GM19467 (cell line): ENCODE data around the gene EPHA1.
"Not testable (repeated sequence)": the region's sequence is repeated elsewhere in the genome, so short reads cannot be mapped to it uniquely, and the experiment has no call there.

ENCODE experiments used
- ATAC-seq: cut with Tn5 transposase; IDR thresholded peaks from one replicate; pipeline ENCODE4 v1.9.1; 2021; ENCODE audit warnings: mild to moderate bottlenecking, moderate library complexity; ENCODE audit not compliant: unreplicated experiment

The EPHA1 gene

DNA sequence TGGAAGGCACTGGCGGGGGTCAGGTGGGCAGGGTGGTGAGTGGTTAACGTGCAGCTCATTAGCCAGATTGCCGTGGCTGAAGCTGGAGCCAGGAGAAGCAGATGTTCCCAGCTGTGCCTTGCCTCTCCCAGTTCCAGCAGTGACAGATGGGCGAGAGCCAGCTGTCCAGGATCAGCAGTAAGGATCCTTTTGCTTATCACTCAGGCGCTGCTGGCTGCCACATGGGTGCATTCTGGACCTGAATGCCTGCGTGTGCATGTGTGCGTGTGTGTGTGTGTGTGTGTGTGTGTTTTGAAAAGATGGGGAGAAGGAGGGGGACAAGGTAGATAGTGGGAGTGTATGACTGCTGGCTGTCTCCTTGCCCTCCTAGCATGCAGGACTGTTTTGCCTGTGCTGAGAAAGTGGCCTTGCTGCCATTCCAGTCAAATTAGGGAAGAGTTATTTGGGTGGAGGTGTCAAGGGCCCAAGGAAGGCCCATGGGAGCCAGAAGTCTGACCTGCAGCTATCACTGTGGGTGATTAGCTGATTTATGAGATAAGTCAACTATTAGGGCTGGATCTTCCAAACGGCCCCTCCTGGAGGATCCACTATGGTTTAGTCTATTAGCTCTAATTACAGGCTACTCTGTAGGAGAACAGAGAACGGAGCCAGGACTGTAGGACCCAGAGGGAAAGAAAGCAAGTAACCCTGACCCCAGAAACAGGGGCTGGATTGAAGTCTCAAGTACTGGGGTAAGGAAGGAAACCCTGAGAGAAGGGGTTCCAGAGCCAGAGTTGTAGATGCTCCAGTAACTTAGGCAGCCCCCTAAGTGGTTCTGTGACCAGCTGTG lies 3.3 kb downstream of the EPHA1 start:
- no peak for ATAC-seq

DNA sequence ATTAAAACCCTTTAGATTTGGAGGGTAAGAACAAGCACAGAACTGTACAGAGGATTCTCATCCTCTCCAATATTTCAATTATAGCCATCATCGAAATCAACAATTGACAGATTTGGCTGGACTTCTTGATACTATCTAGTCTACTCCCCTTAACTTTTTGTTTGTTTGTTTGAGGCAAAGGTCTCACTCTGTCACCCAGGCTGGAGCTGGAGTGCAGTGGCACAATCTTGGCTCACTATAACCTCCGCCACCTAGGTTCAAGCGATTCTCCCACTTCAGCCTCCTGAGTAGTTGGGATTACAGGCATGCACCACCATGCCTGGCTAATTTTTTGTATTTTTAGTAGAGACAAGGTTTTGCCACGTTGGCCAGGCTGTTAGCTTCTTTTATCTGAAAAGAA lies 6.4 kb downstream of the EPHA1 start:
- ATAC-seq = not testable (repeated sequence)

DNA sequence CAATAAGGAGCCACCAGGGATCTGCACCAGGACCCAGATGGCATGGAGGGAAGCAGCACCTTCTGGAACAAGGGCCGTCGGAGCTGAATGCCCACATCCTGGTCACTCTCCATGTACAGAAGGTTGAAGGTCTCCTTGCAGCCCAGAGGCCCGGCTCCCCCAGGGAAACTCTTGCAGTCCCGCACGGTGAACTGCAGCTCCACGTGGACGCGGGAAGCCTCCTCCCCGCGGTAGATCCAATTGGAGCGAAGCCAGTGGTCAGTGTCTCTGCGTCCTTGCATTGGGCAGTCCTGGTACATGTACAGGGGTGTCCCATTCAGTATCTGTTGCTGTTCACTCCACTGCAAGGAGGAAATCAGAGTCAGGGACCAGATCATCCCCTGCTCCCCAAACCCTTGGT lies 7.4 kb downstream of the EPHA1 start:
- no peak for ATAC-seq

DNA sequence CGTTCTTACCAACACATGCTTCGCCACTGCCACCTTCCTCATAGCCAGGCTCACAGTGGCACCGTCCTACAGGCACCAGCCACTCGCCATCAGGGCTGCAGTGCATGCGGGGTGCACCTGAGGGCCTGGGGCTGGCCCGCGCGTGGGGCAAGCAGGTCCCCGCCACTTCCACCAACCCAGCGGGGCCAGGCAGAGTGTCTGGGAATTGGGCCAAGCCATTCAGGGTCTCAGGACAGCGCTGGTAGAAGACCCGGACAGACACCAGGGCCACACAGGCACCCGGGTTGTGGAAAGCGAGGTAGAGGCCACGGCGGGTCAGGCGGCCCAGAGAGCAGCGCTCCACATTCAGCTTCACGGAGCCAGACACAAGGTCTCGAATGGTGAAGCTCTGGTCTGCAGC lies 9.0 kb downstream of the EPHA1 start:
- ATAC-seq = no peak

DNA sequence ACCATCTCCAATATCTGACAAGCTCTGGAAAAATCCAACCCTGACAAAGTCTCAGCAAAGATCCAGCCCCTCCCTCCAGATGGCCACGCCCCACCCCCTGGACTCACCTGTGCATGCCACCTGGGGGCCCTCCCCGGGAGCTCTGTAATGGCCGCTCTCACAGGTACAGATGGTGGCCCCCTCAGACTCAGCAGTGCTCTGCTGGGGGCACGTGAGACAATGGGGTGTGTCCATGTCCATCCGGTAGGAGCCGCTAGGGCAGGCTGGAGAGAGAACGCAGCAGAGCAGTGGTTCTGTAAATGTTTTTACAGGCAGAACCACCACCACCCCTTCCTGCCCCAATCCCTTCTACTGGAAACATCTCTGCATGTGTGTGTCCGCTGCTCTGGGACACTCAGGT lies 9.5 kb downstream of the EPHA1 start:
- ATAC-seq = no peak

DNA sequence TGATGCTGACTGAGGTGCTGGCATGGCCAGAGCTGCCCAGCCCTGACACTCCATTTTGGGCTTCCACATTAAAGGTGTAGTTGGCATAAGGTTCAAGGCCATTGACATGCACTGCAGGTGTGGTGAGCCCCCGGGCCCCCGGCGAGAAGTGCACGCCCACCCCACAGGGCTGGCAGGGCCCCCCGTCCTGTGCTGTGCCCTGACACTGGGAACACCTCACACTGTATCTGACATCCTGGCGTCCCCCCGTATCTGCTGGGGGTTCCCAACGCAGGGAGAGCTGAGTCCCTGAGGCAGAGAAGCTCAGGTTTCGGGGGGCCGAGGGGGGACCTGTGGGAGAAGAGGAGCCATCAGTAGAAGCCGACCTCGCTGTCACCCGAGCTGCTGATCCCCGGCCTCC lies 10.0 kb downstream of the EPHA1 start:
- no peak for ATAC-seq

DNA sequence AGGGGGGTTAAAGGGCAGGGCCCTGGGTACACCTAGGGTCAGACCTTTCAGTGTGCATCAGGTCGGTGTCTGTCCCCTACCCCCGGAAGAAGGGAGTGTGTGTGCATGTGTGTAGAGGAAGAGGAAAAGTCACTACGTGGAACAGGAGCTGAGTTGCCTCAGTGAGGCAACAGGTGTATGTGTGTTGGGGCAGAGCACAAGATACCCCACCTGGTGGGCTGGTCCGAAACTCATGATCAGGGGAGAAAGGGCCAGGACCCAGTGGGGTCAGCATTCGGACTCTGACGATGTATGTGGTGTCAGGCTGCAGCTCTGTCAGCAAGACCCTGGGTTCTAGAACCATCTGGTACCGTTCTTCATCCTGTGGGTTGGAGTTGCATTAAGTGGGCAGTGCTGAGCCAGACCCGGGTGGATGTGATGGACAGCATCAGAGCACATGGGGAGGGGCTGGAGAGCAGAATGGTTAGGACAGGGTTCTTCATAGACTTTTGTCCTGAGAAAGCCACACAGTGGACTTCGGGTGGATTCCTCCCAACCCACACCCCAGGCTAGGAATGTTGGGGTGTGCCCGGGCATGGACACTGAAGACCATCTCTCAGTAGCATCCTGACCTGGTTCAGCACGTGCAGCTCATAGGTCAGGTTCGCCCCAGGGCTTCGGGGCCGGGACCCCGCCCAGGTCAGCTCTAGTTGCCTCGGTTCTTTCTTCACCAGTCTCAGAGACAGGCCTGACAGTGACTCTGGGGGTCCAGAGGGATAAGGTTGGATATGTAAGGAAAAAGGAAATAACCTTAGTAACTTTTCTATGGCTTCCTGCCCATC lies 10.7 kb downstream of the EPHA1 start:
- no peak for ATAC-seq

DNA sequence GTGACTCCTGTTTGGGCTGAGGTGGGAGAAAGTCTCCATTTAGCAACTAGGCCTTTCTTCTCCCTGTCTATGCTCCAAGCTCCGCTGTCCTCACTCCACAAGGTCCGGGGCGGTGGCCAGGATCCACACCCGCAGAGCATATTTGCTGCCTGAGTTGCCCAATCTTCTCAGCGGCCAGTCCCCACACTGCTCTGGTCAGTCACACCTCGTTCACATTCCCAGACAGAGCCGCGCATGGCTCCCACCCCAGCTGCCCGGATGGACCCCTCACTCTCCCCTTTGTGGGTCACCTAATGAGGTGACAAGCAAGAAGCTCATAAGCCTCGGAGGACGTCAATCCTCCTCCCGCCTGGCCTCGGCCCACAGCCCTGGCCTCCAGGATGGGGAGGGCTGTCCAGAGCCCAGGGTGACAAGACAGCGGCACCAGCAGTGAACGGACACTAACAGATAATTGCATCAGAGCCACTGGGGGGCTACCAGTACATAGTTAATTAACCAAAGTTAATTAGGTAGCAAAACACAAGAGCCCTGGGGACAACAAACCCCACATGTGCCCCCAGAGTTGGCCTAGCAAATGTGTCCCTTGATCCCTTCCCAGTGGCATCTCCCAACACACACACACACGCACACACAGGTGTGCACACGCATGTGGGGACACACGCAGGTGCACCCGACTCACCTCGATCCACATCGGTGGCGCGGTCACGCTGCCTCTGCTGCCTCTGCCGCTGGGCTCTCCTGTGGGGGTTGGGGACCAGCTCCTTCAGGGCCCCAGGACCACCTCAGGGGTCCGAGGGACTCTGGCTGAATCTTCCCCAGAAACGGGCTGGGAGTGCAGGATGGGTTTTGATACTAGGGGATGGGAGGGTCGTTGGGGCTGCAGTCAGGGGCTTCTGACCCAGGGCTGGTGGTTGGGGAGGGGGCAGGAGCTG lies 11.8 kb downstream of the EPHA1 start:
- ATAC-seq = no peak

DNA sequence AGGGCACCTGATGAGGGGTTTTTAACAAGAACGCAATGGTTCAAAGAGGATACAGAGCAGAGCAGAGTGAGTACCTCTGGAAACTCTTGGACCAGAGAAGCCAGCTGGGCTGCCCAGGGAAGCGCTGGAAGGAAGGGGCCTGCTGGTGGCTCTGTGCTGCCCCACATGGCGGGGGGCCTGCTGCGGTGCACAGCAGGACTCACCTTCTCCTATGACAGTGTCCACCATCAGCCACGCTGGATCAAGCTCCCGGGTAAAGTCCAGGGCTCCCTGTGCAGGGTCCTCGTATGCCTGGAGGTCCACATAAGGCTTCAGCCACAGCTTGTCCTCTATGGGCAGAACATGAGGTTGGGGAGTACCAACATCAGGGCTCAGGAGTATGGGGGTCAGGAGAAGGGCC lies 12.5 kb downstream of the EPHA1 start:
- ATAC-seq = no peak

DNA sequence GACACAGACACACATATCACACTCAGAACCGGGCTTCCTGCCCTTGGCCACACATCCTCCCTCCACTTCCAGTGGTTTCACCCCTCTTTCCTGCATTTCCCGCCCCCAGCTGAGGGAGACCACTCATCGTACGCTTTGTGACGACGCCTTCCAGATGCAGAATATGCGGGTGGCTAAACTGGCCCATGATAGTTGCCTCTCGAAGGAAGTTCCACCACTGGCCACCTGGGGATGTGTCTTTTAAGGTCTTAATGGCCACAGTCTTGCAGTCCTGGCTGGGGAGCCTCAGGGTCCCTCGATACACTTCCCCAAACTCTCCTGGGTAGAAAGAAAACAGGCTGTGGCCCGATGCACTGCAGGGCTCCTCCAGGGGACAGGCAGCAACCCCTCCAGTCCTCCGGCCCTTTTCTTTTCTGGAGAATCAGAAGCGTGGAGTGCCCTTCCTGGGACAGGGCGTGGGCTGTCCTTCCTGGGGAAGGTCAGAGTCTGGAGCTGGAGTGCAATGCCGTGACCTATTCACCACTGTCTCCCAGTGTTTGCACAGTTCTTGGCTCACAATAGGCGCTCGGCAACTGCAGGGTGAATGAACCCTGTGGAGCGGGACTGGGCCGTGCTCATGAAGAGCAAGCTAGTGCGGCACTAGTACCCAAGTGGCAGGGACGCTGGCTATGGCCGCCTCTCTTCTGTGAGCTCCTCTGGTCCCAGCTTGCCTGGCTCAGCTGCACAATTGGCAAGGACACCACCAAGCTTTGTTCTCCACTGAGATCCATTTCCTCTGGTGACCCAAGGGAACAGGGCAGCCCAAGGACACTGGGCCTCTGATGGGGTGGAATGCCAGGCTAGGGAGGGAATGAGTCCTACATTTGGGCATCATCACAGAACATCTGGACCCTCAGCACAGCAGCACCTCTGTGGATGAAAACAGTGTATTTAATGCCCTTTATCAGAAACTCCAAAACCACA lies 13.2 kb downstream of the EPHA1 start:
- no peak for ATAC-seq

DNA sequence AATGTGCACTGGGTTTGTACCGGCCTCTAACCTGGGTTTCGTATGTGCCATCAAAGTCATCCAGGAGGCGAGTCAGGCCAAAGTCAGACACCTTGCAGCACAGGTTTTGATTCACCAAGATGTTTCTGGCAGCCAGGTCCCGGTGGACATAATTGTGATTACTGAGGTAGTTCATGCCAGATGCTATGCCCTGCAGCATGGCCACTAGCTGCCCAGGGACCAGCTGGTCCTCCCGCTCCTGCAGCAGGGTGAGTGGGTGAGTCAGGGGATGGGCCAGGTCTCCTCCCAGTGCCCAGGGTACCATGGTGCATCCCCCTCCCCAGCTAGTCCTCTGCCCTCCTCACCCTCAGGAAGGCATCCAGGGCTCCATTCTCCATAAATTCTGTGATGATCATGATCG lies 13.9 kb downstream of the EPHA1 start:
- no peak for ATAC-seq

DNA sequence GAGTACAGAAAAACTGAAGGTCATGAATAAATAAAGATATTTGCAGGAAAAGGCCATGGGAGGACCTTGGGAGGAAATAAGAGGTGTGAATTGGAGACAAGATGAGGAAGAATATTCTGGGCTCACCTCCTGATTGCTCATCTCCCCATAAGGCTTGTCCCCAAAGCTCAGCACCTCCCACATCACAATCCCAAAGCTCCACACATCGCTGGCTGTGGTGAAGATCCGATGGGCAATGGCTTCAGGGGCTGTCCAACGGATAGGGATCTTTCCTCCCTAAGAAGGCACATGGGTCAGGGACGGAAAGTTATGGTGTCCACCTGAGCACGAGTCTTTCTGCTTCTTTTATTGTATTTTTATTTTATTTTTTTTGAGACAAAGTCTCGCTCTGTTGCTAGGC lies 14.6 kb downstream of the EPHA1 start:
- no peak for ATAC-seq

DNA sequence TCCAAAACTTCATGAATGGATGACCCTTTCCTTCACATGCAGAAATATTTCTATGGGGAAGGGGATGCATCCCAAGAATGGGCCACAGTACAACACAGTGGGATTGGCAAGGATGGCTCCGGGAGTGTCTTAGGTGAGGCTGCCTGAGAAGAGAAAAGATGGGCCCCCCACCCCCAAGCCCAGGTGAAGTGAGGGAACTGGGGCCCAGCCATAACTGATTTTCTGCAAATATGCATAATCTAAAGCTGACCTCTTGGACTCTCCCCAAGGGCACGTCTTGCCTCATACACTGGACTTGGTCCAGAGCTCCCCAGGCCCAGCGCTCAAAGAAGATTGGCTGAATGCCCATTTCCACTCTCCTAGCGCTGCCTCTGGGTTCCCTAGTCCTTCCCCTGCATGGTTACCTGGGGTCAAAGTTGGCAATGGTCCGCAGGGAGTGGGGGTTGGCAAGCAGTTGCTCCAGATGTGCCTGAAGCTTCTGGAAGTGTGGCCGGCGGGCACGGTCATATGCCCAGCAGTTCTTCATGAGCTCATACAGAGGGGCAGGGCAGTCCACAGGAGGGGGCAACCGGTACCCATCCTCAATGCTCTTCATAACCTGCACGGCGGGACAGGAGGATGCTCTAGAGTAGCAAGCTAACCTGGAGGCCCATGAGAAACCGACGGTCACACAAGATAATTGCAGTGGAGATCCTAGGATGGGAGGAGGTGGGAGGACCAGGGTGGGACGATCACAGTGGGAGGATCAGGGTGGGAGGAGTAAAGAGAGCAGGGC lies 15.2 kb downstream of the EPHA1 start:
- no peak for ATAC-seq

DNA sequence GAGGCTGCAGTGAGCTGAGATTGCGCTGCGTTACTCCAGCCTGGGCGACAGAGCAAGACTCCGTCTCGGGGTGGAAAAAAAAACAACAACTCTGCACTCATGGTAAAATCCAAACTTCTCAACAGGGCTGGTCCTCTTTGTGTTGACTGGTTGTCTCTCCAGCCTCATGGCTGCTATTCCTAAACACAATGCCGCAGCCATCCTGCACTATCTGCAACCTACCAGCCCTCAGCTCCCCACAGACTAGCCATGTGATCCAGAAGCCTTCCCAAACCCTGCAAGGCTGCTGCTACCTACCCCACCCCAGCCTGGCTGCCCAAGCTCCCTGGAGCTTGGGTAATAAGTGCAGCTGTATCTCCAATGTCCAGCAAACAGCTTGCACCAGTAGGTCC lies 15.8 kb downstream of the EPHA1 start:
- no peak for ATAC-seq

DNA sequence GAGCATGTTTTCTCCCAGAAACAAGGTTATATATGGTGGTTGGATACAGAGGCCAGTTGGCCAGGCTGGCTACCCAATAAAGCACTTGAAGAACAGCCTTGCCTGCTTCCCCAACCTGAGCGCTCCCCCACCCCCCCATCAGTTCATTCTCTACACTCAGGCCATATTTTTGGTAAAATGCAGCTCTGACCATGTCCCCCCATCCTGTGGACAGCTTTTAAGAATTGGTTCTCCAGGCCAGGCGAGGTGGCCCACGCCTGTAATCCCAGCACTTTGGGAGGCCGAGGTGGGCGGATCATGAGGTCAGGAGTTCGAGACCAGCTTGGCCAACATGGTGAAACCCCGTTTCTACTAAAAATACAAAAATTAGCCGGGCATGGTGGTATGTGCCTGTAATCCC lies 16.2 kb downstream of the EPHA1 start:
- ATAC-seq = not testable (repeated sequence)

DNA sequence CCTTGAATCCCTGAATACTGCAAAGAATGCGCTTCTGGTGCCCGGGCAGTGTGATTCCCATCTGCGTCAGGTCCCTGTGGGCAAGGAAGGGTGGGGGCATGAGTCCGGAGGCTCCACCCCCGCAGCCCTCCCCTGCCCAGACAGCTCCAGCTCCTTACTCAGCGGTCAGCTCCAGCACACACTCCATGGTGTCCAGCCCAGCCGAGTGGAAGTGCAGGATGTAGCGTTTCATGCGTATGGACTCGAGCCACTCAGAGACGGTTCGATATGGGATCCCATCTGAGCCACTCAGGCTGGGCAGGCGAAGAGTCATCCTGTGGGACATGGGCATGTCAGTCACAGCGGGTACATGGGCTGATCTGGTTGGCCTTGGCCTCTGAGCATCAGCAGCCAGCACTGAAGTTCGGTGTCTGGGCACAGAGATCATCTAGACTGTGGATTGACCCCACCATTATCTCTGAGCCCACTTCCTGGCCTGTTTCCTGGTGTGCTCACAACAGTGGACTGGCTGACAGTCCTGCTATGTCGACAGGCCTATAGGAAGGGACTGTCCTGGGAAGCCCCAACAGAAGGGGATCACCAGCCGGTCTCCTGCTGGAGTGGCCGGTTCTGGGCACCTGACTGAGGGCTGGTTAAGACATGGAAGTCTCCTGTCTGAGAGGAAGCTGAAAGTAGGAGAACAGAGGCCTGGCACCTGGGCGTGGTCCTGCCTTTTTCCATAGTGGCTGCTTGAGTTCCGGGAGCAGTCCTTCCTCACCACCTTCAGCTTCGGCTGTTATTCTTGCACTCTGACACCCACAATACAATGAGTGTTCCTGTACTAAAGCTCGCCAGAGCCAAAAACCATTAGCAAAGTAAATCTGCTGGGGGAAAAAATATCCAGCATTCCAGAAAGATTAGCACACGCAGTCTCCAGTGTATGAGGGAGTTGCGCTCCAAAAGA lies 16.9 kb downstream of the EPHA1 start:
- ATAC-seq = no peak

DNA sequence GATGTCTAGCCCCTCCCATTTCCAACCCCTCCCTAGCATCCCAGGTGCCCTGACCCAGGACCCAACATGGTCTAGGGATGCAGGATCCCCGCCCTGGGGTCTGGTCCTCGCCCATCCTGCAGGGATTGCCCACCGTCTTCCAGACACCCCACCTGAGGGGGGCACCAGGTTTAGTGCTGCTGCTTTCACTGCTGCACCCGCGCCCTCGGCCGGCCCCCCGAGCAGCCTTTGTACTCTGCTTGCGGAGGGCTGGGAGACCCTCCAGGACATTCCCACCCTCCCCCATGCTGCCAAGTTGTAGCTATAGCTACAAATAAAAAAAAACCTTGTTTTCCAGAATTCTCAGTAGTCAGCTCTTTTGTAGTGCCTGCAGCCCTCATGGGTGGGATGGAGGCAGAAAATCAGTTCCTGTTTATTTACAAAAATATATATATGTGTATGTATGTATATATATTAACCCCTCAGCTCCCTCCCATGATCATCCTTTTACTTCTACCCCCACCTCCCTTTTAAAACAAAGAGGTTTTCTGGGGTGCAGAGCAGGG lies 17.8 kb downstream of the EPHA1 start:
- no peak for ATAC-seq
